HepG2 (cell line): ENCODE data around the gene ABCD1.

Experiments used
- CBX1 ChIP-seq: IDR thresholded peaks from one replicate; pipeline ENCODE4 v1.6.1; 2016; ENCODE audit warnings: antibody characterized with exemption, low read depth
- CREB1 ChIP-seq, 2 experiments: fragments of 450-650 bp in 1 of 2; IDR thresholded peaks; 2 replicates each; pipeline ENCODE4 v1.6.1; 2016 to 2017; ENCODE audit warnings: control low read depth in 1 of 2, mild to moderate bottlenecking in 1 of 2, missing compliant biosample characterization in 1 of 2, missing genetic modification characterization in 1 of 2
- JUND ChIP-seq: sonication (generic); formaldehyde crosslinking; IDR thresholded peaks from 2 replicates; pipeline ENCODE4 v1.8.0; 2022; ENCODE audit warnings: mild to moderate bottlenecking, missing genetic modification reagents
- POLR2AphosphoS5 ChIP-seq: IDR thresholded peaks from 2 replicates; pipeline ENCODE4 v1.6.1; 2012; ENCODE audit warnings: low read depth, low read length
- SMC3 ChIP-seq: IDR thresholded peaks from 2 replicates; pipeline ENCODE4 v1.6.1; 2011; ENCODE audit warnings: low read length, improper control_type of control experiment
- UBTF ChIP-seq: sonication (generic); formaldehyde crosslinking; IDR thresholded peaks from 2 replicates; pipeline ENCODE4 v1.4.0; 2020; ENCODE audit warnings: mild to moderate bottlenecking, missing genetic modification reagents
- ZNF580 ChIP-seq: IDR thresholded peaks from 2 replicates; pipeline ENCODE4 v1.6.1; 2016; ENCODE audit warnings: low read depth, borderline replicate concordance

- no peak for TF ChIP-seq POLR2AphosphoS5
- no peak for TF ChIP-seq SMC3
- TF ChIP-seq JUND = no peak
- no peak for TF ChIP-seq CREB1 (IDR thresholded peaks at IDR 0.05)
- TF ChIP-seq CREB1 (CRISPR knock-in tag; IDR thresholded peaks at IDR 0.05) = no peak
- TF ChIP-seq ZNF580 (CRISPR knock-in tag) = no peak
- TF ChIP-seq CBX1 = no peak
- no peak for TF ChIP-seq UBTF (CRISPR knock-in tag)
These were observed 10.6 kb downstream of the ABCD1 start for GRCh38 chrX:153735274-153735673.
